Measurements from ENCODE around the gene OSBPL2. TPM values are rescaled to one million over a fixed set of nuclear protein-coding genes. Genes with fewer than 3 reads are reported as not detected.

Gene OSBPL2
- total RNA-seq, 1 experiment from 2014 or later = 36.9 TPM

DNA sequence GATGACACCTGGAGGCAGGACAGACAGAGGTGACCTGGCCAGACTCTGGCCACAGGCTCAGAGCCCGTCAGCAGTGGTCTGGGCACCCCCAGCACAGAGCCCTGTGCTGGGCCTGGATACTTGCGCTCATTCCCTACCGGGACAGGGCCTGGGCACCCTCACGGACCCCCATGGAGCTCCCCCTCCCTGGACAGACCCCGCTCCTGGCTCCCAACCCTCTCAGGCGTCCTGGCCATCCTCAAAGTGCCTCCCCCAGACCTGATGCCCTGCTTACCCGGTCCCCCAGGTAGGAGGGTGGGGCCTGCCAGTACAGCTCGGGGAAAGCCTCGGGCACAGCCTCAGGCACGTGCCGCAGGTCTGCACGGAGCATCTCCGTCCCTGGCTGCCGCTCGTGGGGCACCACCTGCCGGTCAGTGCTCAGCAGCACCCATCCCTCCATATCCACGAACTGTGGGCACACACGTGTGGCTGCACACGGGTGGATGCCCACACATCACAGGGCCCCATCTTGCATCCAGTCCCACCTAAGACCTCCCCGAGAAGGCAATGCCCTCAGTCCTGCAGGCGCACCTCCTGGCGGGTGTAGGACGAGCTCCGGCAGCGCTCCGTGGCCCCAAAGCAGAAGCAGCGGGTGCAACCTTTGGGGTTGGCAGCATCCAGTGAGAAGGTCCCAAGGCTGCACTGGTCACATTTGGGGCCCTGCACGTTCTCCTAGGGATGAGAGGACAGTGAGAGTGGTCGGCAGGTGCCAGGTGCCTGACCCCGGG is 88.8 kb downstream of the OSBPL2 start:
- intact Hi-C loops (cut with micrococcal nuclease) = no loop called here
- no peaks in the 10 kb centered on the region for H3K9me3 ChIP-seq (ENCODE audit: control insufficient read depth in 1 of 2, insufficient read depth in 1 of 2, low read depth in 1 of 2, low read length in 2 of 2)
- no peak overlapping the region for H3K4me2 ChIP-seq (ENCODE audit: low read length)
- BruUV-seq (replicated peaks) = TSS peak; percentile 36
- H3K79me2 ChIP-seq (ENCODE audit: insufficient read depth, low read length) = no peaks in the 10 kb centered on the region
- H4K20me1 ChIP-seq (ENCODE audit: insufficient read depth) = no peaks in the 10 kb centered on the region
- no peak overlapping the region for H3K4me3 ChIP-seq (replicated peaks in 1 of 2; ENCODE audit: low read depth in 1 of 2, low read length in 2 of 2)
- no peaks in the 10 kb centered on the region for H3K27me3 ChIP-seq (ENCODE audit: insufficient read depth, low read length)
- H3K36me3 ChIP-seq (ENCODE audit: control insufficient read depth in 1 of 2, insufficient read depth in 2 of 2, low read length in 2 of 2) = peaks cover 16 to 42% of the 10 kb centered on the region in 2 experiments; a peak in 3 of 4 replicates
- ChIA-PET RAD21 (ENCODE audit: low non-redundant PET in 1 of 2, low total read pairs in 2 of 2, uncharacterized antibody in 2 of 2, unreplicated experiment in 2 of 2) (no interaction called here), CTCF (interaction anchor here (1.2 kb wide), 1 partner anchor 56 kb away, joined by 5 read pairs; no protein-coding TSS in a partner anchor), POLR2A (no interaction called here)
- ATAC-seq (no peak), DNase-seq (ENCODE audit: low read depth, low spot score) (no peak)
- TF ChIP-seq ZNF274 (IDR thresholded peaks at IDR 0.05; ENCODE audit: low read depth, low read length) = no peak
- no peak for TF ChIP-seq EZH2phosphoT487 (IDR thresholded peaks at IDR 0.05; ENCODE audit: borderline replicate concordance)
- no peak for TF ChIP-seq POLR2AphosphoS5 (IDR thresholded peaks at IDR 0.05; ENCODE audit: low read depth, low read length)
- no peak for TF ChIP-seq YY1 (IDR thresholded peaks at IDR 0.05; ENCODE audit: extremely low read depth, insufficient replicate concordance, low read depth, low read length)
- no peak for TF ChIP-seq SIN3A (IDR thresholded peaks at IDR 0.05; ENCODE audit: low read depth)
- TF ChIP-seq TCF7L2 (IDR thresholded peaks at IDR 0.05; ENCODE audit: borderline replicate concordance, extremely low read depth, insufficient read depth, insufficient read length) = no peak
- TF ChIP-seq, protein P1, sequence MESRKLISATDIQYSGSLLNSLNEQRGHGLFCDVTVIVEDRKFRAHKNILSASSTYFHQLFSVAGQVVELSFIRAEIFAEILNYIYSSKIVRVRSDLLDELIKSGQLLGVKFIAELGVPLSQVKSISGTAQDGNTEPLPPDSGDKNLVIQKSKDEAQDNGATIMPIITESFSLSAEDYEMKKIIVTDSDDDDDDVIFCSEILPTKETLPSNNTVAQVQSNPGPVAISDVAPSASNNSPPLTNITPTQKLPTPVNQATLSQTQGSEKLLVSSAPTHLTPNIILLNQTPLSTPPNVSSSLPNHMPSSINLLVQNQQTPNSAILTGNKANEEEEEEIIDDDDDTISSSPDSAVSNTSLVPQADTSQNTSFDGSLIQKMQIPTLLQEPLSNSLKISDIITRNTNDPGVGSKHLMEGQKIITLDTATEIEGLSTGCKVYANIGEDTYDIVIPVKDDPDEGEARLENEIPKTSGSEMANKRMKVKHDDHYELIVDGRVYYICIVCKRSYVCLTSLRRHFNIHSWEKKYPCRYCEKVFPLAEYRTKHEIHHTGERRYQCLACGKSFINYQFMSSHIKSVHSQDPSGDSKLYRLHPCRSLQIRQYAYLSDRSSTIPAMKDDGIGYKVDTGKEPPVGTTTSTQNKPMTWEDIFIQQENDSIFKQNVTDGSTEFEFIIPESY (IDR thresholded peaks at IDR 0.05; ENCODE audit: extremely low read depth, insufficient replicate concordance, low read length) = no peak
- TF ChIP-seq SP1 (IDR thresholded peaks at IDR 0.05; ENCODE audit: low read depth) = no peak
- no peak for TF ChIP-seq RAD21 (IDR thresholded peaks at IDR 0.05; ENCODE audit: low read depth)
- TF ChIP-seq MAX (IDR thresholded peaks at IDR 0.05) = no peak
- TF ChIP-seq, protein P2, sequence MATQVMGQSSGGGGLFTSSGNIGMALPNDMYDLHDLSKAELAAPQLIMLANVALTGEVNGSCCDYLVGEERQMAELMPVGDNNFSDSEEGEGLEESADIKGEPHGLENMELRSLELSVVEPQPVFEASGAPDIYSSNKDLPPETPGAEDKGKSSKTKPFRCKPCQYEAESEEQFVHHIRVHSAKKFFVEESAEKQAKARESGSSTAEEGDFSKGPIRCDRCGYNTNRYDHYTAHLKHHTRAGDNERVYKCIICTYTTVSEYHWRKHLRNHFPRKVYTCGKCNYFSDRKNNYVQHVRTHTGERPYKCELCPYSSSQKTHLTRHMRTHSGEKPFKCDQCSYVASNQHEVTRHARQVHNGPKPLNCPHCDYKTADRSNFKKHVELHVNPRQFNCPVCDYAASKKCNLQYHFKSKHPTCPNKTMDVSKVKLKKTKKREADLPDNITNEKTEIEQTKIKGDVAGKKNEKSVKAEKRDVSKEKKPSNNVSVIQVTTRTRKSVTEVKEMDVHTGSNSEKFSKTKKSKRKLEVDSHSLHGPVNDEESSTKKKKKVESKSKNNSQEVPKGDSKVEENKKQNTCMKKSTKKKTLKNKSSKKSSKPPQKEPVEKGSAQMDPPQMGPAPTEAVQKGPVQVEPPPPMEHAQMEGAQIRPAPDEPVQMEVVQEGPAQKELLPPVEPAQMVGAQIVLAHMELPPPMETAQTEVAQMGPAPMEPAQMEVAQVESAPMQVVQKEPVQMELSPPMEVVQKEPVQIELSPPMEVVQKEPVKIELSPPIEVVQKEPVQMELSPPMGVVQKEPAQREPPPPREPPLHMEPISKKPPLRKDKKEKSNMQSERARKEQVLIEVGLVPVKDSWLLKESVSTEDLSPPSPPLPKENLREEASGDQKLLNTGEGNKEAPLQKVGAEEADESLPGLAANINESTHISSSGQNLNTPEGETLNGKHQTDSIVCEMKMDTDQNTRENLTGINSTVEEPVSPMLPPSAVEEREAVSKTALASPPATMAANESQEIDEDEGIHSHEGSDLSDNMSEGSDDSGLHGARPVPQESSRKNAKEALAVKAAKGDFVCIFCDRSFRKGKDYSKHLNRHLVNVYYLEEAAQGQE (IDR thresholded peaks at IDR 0.05; ENCODE audit: low read depth) = no peak
- no peak for TF ChIP-seq SRF (IDR thresholded peaks at IDR 0.05; ENCODE audit: low read depth)
- TF ChIP-seq EZH2 (IDR thresholded peaks at IDR 0.05) = no peak
- TF ChIP-seq CBX3 (IDR thresholded peaks at IDR 0.05; ENCODE audit: low read depth) = no peak
- TF ChIP-seq, protein P3, sequence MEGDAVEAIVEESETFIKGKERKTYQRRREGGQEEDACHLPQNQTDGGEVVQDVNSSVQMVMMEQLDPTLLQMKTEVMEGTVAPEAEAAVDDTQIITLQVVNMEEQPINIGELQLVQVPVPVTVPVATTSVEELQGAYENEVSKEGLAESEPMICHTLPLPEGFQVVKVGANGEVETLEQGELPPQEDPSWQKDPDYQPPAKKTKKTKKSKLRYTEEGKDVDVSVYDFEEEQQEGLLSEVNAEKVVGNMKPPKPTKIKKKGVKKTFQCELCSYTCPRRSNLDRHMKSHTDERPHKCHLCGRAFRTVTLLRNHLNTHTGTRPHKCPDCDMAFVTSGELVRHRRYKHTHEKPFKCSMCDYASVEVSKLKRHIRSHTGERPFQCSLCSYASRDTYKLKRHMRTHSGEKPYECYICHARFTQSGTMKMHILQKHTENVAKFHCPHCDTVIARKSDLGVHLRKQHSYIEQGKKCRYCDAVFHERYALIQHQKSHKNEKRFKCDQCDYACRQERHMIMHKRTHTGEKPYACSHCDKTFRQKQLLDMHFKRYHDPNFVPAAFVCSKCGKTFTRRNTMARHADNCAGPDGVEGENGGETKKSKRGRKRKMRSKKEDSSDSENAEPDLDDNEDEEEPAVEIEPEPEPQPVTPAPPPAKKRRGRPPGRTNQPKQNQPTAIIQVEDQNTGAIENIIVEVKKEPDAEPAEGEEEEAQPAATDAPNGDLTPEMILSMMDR (IDR thresholded peaks at IDR 0.05 in 2 of 3, conservative IDR thresholded peaks at IDR 0.05 in 1 of 3; ENCODE audit: borderline replicate concordance in 1 of 3, insufficient read depth in 1 of 3, low read depth in 2 of 3, low read length in 2 of 3) = no peak
- no peak overlapping the region for H3K27ac ChIP-seq (ENCODE audit: low read depth, low read length)
- H2AFZ ChIP-seq (ENCODE audit: low read depth, low read length, poor library complexity, severe bottlenecking) = no peak overlapping the region
- no peaks in the 10 kb centered on the region for H3K9me2 ChIP-seq (ENCODE audit: insufficient read depth)
- H3K4me1 ChIP-seq (ENCODE audit: control insufficient read depth in 1 of 2, insufficient read depth in 2 of 2, low read length in 2 of 2) = no peaks in the 10 kb centered on the region
- no peak overlapping the region for H3K9ac ChIP-seq (ENCODE audit: low read length)

Measured in HCT116 (cell line).